Measurements from ENCODE around the gene TAS2R14.

DNA sequence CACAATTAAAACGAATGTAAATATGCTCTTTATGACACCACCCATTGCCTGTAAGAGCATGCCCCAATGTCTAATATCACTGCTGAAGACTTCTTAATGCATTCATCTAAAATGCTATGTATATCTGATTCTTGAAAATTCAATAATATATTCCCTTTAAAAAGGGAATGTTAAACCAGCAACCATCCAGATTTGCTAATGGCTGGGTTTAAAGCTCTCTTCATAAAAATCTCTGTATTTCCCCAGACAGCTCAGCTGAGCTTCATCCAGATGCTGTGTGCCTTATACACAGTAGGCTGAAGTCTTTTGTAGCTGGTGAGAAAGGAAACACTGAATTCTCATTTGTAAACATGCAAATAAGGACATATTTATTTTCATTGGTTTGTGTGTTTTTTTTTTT lies at the start of gene TAS2R14:
- TF ChIP-seq EZH2 (IDR thresholded peaks at IDR 0.05) (no peak), POLR2AphosphoS5 (IDR thresholded peaks at IDR 0.05; ENCODE audit: borderline replicate concordance, low read depth, low read length) (no peak)

Measured in SK-N-MC (cell line).